Neural progenitor cell (in vitro differentiated cells): Measurements from ENCODE around the gene STOML1.

ENCODE experiments used
- CTCF ChIP-seq: fragments of 200-600 bp; sonication (generic); IDR thresholded peaks from 2 replicates; pipeline ENCODE4 v1.5.1; 2017; ENCODE audit warnings: antibody characterized with exemption, mild to moderate bottlenecking
- EZH2phosphoT487 ChIP-seq: fragments of 200-600 bp; sonication (generic); IDR thresholded peaks from 2 replicates; pipeline ENCODE4 v1.6.1; 2017; ENCODE audit warnings: antibody characterized with exemption

- TF ChIP-seq CTCF (no peak), EZH2phosphoT487 (no peak)
Observed at GRCh38 chr15:74024687-74025086, 32.6 kb upstream of the STOML1 start.
